ENCODE measurements around the gene LRMDA.

The LRMDA gene

DNA sequence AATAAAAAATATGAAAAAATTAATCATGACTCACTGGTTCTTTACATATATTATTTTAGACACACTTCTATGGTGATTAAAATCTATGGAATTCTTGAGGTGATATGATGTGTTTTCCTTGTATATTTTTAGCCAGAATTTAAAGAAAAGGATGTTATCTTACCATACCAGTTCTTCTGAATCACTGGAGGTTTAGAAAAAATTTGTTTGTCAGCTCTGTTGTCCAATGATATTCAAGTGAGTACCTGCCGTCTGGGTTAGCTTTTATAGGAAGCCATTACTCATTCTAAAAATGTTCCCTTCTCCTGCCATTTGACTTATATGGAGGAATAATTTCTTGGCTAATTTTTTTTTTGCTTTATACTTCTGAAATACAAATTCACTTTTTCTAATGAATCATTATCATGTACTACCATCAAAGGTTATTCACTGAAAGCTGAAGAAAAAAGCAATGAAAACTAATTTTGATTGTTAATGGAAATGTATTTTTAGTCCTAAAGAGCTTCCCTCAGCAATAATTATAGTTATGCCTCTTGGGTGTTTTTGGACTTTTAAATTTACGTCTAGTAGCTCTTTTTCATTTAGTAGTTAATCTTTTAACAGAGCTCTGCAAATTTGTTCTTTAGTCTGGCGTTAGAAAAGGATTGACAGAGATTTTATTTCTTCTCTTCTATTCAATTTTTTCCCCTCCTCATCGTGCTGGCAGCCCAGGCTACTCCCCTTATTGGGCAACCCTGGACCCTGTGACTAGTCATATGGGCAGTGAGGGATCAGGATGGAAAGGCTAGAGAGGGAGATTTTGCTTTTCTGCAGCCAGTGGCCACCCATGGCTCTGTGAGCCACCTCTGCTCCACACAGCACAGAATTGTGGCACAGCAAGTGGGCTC is 434.2 kb downstream of the LRMDA start:
- no peak for DNase-seq (ENCODE audit: low read depth, low spot score)
- TF ChIP-seq, protein P1, sequence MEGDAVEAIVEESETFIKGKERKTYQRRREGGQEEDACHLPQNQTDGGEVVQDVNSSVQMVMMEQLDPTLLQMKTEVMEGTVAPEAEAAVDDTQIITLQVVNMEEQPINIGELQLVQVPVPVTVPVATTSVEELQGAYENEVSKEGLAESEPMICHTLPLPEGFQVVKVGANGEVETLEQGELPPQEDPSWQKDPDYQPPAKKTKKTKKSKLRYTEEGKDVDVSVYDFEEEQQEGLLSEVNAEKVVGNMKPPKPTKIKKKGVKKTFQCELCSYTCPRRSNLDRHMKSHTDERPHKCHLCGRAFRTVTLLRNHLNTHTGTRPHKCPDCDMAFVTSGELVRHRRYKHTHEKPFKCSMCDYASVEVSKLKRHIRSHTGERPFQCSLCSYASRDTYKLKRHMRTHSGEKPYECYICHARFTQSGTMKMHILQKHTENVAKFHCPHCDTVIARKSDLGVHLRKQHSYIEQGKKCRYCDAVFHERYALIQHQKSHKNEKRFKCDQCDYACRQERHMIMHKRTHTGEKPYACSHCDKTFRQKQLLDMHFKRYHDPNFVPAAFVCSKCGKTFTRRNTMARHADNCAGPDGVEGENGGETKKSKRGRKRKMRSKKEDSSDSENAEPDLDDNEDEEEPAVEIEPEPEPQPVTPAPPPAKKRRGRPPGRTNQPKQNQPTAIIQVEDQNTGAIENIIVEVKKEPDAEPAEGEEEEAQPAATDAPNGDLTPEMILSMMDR (IDR thresholded peaks at IDR 0.05; ENCODE audit: low read depth, low read length), result no peak
- in situ Hi-C loops (cut with HindIII; ENCODE audit: low sequenced_read_pairs), result no loop called here
- no peak overlapping the region for H3K4me3 ChIP-seq (ENCODE audit: low read depth, low read length)

DNA sequence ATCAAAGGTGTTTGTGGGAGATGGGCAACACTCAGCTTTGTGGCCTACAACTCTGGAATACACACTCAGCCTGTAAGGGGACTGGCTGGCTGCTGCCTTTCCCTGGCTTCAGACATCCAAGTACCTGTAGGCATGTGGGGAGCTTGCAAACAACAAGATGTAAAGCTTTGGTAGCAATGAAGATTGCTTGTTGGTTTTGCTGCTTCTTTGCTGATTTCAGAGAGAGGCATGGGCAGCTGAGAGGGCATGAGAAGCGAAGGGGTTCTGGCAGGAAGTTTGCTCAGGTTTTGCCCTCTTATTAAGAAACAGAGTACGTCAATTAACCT is 434.8 kb downstream of the LRMDA start:
- no peak for DNase-seq (ENCODE audit: low read depth, low spot score)
- no peak overlapping the region for H3K4me3 ChIP-seq (ENCODE audit: low read depth, low read length)
- in situ Hi-C loops (cut with HindIII; ENCODE audit: low sequenced_read_pairs), result no loop called here
- TF ChIP-seq, protein P1 (IDR thresholded peaks at IDR 0.05; ENCODE audit: low read depth, low read length), result no peak

DNA sequence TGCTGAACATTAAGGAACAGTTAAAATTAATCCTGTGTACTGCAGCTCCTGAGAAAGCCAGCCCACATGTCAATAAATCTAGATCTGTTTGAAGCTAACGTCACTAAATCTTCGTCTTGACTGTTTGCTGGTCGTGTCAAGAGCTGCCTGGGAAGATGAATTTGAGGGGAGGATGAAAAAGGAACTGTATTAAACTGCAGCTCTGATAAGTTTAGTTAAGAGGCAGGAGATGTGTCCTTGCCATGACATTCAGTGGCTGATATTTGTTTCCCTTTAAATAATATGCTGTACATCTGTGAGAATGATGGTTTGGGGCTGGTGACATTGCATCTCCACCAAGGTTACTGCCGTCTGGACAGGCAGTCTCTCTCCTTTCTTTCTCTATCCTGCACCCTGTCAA is 435.3 kb downstream of the LRMDA start:
- no peak for DNase-seq (ENCODE audit: low read depth, low spot score)
- in situ Hi-C loops (cut with HindIII; ENCODE audit: low sequenced_read_pairs), result no loop called here
- TF ChIP-seq, protein P1 (IDR thresholded peaks at IDR 0.05; ENCODE audit: low read depth, low read length), result no peak
- H3K4me3 ChIP-seq (ENCODE audit: low read depth, low read length), result no peak overlapping the region

DNA sequence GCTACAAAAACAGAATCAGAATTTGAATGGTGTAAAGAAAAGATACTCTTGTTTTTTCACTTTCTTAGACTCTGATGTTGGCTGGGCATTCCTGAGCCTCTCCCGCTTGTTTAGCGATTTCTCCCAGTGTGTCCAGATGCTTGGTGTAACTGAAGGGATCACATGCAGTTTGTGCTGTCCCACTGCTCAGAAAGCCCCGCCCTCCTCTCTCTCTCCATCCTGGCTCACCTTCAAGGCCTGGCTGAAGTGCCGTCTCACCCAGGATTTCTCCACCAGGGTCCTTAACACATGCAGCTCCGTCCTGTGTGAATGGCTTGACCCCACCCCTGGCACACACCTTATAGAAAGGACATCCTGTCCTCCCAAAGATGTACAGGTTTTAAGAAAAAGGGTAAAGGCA is 437.1 kb downstream of the LRMDA start:
- H3K4me3 ChIP-seq (ENCODE audit: low read depth, low read length), result no peak overlapping the region
- DNase-seq (ENCODE audit: low read depth, low spot score), result no peak
- TF ChIP-seq, protein P1 (IDR thresholded peaks at IDR 0.05; ENCODE audit: low read depth, low read length), result no peak
- in situ Hi-C loops (cut with HindIII; ENCODE audit: low sequenced_read_pairs), result no loop called here

DNA sequence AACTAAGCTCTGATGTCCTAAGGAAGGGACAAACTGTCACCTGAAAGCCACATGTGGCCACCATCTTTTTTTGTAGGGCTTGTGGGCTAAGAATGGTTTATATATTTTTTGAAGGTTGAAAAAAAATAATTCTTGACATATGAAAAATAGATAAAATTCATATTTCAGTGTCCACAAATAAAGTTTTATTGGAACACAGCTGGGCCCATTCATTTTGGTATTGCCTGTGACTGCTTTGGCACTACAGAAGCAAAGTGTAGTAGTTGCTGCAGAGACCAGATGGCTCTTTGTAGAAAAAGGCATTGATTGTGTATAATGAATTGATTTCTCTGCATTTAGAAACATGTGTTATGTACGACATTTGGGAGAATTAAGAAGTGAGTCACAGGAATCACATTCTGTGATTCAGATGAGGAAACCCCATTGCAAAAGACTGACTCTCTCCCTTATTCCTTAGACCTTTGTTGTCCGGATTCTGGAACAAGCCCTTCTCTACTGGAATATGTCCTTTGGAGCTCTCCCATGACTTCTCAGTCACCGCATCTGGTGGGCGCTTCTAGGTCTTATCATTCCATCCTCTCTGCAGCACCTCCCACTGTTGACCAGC is 438.7 kb downstream of the LRMDA start:
- TF ChIP-seq, protein P1 (IDR thresholded peaks at IDR 0.05; ENCODE audit: low read depth, low read length), result no peak
- H3K4me3 ChIP-seq (ENCODE audit: low read depth, low read length), result no peak overlapping the region
- DNase-seq (ENCODE audit: low read depth, low spot score), result no peak
- in situ Hi-C loops (cut with HindIII; ENCODE audit: low sequenced_read_pairs), result no loop called here

DNA sequence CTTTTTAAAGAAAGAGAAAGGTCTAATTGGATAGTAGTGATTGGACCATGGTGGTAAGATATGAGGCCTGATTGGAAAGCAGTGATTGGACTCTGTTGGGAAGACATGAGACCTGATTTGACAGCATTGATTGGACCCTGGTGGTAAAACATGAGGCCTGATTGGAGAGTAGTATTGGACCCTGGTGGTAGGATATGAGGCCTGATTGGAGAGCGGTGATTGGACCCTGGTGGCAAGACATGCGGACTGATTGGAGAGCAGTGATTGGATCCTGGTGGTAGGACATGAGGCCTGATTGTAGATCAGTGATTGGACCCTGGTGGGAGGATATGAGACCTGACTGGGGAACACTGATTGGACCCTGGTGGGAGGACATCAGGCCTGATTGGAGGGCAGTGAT is 444.3 kb downstream of the LRMDA start:
- no peak for DNase-seq (ENCODE audit: low read depth, low spot score)
- in situ Hi-C loops (cut with HindIII; ENCODE audit: low sequenced_read_pairs), result no loop called here
- TF ChIP-seq, protein P1 (IDR thresholded peaks at IDR 0.05; ENCODE audit: low read depth, low read length), result no peak
- no peak overlapping the region for H3K4me3 ChIP-seq (ENCODE audit: low read depth, low read length)

All from astrocyte of the spinal cord (primary cell).